Testis (tissue), 3 donors: Measurements from ENCODE around the gene EXD3. TPM values are rescaled to one million over a fixed set of nuclear protein-coding genes. Genes with fewer than 3 reads are reported as not detected.
"Not testable (repeated sequence)": the region's sequence is repeated elsewhere in the genome, so short reads cannot be mapped to it uniquely, and the experiment has no call there.

ENCODE experiments used
- DNase-seq: peaks from one replicate; pipeline ENCODE4 v3.0.0-alpha.2; 2019
- H3K27ac ChIP-seq, 2 donors: fragments of 200-600 bp; sonication (generic); one replicate each; pipeline ENCODE4 v1.5.1; 2019
- H3K27me3 ChIP-seq: fragments of 200-600 bp; sonication (generic); one replicate; pipeline ENCODE4 v1.5.1; 2019
- H3K36me3 ChIP-seq: fragments of 200-600 bp; sonication (generic); one replicate; pipeline ENCODE4 v1.5.1; 2017; ENCODE audit warnings: low read depth; ENCODE audit errors: missing control alignments
- H3K4me1 ChIP-seq: fragments of 200-600 bp; sonication (generic); one replicate; pipeline ENCODE4 v1.5.1; 2019
- H3K4me3 ChIP-seq, 2 donors: fragments of 200-600 bp; sonication (generic); one replicate each; pipeline ENCODE4 v1.5.1; 2017 to 2019
- H3K9me3 ChIP-seq: fragments of 200-600 bp; sonication (generic); one replicate; pipeline ENCODE4 v1.5.1; 2017
- POLR2A ChIP-seq: fragments of 450-650 bp; IDR thresholded peaks from one replicate; pipeline ENCODE4 v1.6.1; 2017; ENCODE audit warnings: antibody characterized with exemption, mild to moderate bottlenecking, moderate library complexity
- WGBS, 2 donors: methylation state at CpG; one replicate each; pipeline ENCODE4 v1.1.5; 2018; 5-methylcytosine and 5-hydroxymethylcytosine counted together
- intact Hi-C: fragments of 100-400 bp; cut with DNase I; formaldehyde crosslinking; loops from one replicate; pipeline ENCODE4 v1.15.1; 2023; ENCODE audit warnings: low total_unique reads
- polyA plus RNA-seq: library from polyadenylated mRNA; stranded (reverse); fragments of 350-450 nt; fragmentation: Illumina TruSeq; extraction: RNeasy Lipid Tissue Mini Kit (QIAGEN cat#74804); gene quantifications from one replicate; pipeline ENCODE4 v1.2.3, GENCODE V29; 2014; ENCODE audit warnings: low read depth, low replicate concordance; ENCODE audit not compliant: insufficient read depth
- total RNA-seq, 2 donors: library from RNA; depleted of rRNA; stranded (reverse); fragments of >200 nt; gene quantifications; one replicate each; pipeline ENCODE4 v1.2.3, GENCODE V29; 2016
- TF ChIP-seq, protein P1 (sequence below), 3 experiments: fragments of 450-650 bp in 2 of 3; fragments of 200-600 bp in 1 of 3; sonication (generic) in 1 of 3; IDR thresholded peaks; one replicate each; pipeline ENCODE4 v1.5.1; 2016 to 2019; ENCODE audit warnings: antibody characterized with exemption in 3 of 3, mild to moderate bottlenecking in 2 of 3, moderate library complexity in 1 of 3

Gene EXD3
- total and polyA plus RNA-seq, 3 donors from 2014 or later: 8.9 to 24.5 (median 15.5) TPM

DNA sequence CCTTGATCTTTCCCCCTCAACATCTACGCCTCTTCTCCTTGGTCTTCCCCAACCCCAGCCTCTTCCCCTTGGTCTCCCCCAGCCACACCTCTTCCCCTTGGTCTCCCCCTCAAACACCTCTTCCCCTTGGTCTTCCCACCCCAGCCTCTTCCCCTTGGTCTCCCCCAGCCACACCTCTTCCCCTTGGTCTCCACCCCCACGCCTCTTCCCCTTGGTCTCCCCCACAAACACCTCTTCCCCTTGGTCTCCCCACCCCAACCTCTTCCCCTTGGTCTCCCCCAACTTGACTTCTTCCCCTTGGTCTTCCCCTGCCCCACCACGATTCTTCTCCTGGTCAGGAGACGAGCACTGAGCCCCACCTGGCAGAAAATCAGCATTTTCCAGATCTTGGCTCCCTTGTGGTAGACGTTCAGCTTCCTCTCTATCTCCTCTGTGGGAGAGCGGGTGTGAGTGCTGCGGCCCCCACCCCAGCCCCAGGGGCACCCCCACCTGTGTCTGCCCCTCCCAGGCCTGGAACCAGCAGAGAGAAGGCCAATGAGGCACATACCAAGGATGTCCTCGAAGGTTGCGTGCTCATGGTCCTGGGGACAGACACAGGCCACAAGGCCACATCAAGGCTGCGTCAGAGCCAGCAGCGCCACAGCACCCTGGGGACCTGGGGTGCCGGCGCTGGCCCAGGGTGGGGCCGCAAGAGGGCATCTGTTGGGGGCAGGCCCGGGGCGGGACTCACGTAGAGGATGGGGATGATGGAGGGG, 29.2 kb upstream of the EXD3 start:
- intact Hi-C loops: no loop called here
- Histone ChIP-seq H3K36me3 (no peaks in the 10 kb centered on the region), H3K27me3 (no peaks in the 10 kb centered on the region), H3K9me3 (no peaks in the 10 kb centered on the region), H3K27ac (no peak overlapping the region), H3K4me3 (no peak overlapping the region), H3K4me1 (peaks cover 30% of the 10 kb centered on the region)
- WGBS, 2 donors: 91 to 95% methylated on average over 10 to 17 of the region's 17 CpGs
- no peak for DNase-seq
- TF ChIP-seq, protein P1, sequence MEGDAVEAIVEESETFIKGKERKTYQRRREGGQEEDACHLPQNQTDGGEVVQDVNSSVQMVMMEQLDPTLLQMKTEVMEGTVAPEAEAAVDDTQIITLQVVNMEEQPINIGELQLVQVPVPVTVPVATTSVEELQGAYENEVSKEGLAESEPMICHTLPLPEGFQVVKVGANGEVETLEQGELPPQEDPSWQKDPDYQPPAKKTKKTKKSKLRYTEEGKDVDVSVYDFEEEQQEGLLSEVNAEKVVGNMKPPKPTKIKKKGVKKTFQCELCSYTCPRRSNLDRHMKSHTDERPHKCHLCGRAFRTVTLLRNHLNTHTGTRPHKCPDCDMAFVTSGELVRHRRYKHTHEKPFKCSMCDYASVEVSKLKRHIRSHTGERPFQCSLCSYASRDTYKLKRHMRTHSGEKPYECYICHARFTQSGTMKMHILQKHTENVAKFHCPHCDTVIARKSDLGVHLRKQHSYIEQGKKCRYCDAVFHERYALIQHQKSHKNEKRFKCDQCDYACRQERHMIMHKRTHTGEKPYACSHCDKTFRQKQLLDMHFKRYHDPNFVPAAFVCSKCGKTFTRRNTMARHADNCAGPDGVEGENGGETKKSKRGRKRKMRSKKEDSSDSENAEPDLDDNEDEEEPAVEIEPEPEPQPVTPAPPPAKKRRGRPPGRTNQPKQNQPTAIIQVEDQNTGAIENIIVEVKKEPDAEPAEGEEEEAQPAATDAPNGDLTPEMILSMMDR (IDR thresholded peaks at IDR 0.05): no peak
- no peak for TF ChIP-seq POLR2A

DNA sequence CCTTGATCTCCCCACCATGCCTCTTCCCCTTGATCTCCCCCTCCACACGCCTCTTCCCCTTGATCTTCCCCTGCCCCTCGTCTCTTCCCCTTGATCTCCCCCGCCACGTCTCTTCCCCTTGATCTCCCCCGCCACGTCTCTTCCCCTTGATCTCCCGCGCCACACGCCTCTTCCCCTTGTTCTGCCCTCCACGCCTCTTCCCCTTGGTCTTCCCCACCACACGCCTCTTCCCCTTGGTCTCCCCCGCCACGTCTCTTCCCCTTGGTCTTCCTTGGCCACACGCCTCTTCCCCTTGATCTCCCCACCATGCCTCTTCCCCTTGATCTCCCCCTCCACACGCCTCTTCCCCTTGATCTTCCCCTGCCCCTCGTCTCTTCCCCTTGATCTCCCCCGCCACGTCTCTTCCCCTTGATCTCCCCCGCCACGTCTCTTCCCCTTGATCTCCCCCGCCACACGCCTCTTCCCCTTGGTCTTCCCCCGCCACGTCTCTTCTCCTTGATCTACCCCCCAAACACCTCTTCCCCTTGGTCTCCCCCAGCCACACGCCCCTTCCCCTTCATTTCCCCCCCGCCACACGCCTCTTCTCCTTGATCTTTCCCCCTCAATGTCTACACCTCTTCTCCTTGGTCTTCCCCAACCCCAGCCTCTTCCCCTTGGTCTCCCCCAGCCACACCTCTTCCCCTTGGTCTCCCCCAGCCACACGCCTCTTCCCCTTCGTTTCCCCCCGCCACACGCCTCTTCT, 28.5 kb upstream of the EXD3 start:
- intact Hi-C loops, DNase-seq, H3K9me3 ChIP-seq, H3K36me3 ChIP-seq, H3K27me3 ChIP-seq, H3K27ac ChIP-seq, H3K4me3 ChIP-seq: not testable (repeated sequence)
- H3K4me1 ChIP-seq: peaks cover 22% of the 10 kb centered on the region
- 83 to 85% methylated on average over 6 to 9 of the region's 31 CpGs for WGBS, 2 donors

DNA sequence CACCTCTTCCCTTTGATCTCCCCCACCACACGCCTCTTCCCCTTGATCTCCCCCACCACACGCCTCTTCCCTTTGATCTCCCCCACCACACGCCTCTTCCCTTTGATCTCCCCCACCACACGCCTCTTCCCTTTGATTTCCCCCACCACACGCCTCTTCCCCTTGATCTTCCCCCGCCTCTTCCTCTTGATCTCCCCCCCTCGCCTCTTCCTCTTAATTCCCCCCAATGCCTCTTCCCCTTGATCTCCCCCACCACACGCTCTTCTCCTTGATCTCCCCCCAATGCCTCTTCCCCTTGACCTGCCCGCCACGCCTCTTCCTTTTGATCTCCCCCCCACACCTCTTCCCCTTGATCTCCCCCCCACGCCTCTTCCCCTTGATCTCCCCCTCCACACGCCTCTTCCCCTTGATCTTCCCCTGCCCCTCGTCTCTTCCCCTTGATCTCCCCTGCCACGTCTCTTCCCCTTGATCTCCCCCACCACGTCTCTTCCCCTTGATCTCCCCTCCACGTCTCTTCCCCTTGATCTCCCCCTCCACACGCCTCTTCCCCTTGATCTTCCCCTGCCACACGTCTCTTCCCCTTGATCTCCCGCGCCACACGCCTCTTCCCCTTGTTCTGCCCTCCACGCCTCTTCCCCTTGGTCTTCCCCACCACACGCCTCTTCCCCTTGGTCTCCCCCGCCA, 27.7 kb upstream of the EXD3 start:
- H3K4me3 ChIP-seq, H3K9me3 ChIP-seq, H3K36me3 ChIP-seq, H3K27me3 ChIP-seq, H3K27ac ChIP-seq, DNase-seq, intact Hi-C loops: not testable (repeated sequence)
- 90 to 91% methylated on average over 8 to 24 of the region's 24 CpGs for WGBS, 2 donors
- peaks cover 15% of the 10 kb centered on the region for H3K4me1 ChIP-seq

DNA sequence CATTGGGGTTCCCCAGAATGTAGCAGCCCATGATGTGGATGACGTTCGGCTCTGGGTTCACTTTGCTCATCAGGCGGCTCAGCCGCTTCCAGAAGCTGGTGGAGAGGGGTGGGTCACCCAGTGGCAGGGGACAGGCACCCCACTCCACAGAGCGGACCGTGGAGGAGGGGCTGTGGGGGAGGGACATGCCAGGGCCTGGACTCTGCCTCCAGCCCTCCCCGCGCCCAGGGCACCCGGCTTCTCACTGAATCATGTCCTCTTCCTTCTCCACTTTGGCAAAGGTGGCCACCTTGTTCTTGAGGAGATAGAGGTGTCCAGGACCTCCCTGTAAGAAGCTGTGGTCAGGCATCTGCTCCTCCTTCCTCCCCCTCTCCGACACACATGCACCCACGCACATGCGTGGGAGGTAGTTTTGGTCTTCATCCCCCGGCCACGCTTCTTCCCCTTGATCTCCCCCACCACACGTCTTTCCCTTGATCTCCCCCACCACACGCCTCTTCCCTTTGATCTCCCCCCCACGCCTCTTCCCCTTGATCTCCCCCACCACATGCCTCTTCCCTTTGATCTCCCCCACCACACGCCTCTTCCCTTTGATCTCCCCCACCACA, 27.1 kb upstream of the EXD3 start:
- peaks cover 8% of the 10 kb centered on the region for H3K4me1 ChIP-seq
- 77 to 84% methylated on average over 16 to 17 of the region's 18 CpGs for WGBS, 2 donors
- intact Hi-C loops: no loop called here

DNA sequence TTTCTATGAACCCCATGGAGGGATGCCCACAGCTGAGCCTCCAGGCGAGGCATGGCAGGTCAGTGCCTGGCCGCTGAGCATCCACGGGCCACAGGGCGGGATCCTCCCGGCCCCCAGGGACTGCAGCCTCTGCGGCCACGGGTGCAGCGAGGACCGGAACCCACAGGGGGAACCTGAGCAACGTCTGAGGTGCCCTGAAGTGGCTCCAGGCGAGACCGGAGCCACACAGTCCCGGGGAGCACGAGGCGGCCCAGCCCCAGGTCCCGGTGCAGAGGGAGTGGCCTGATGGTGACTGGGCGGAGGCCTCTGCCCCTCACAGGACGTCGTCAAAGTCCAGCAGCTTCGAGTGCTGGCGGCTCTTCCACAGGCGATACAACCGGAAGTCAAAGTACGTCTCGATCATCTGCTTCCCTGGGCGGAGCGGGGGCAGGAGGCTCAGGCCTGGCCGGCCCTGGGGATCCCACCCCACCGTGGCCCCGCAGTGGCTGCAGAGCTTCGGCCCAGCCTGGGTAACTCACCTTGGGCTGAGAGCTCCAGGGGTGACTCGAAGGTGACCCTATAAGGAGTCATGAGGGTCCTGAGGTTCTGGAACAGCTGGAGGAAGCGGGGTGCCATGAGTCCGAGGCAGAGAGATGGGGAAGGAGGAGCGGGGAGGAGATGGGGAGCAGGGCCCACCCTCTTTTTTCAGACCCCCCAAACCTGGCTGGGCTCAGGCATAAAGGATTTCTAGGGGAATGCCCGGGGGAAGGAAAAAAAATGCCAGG, 26.3 kb upstream of the EXD3 start:
- no peak for DNase-seq
- Histone ChIP-seq H3K36me3 (no peaks in the 10 kb centered on the region), H3K4me1 (peaks cover under 1% of the 10 kb centered on the region), H3K4me3 (no peak overlapping the region), H3K27me3 (no peaks in the 10 kb centered on the region), H3K9me3 (no peaks in the 10 kb centered on the region), H3K27ac (no peak overlapping the region)
- intact Hi-C loops: no loop called here
- 86 to 94% methylated on average over 11 to 36 of the region's 36 CpGs for WGBS, 2 donors
- TF ChIP-seq, protein P1 (IDR thresholded peaks at IDR 0.05): no peak
- TF ChIP-seq POLR2A: no peak

More for the DNA sequence above, 27.1 kb upstream of the EXD3 start:
- no peaks in the 10 kb centered on the region for H3K36me3 ChIP-seq
- no peaks in the 10 kb centered on the region for H3K27me3 ChIP-seq
- H3K27ac ChIP-seq: no peak overlapping the region
- no peak for TF ChIP-seq POLR2A
- TF ChIP-seq, protein P1 (IDR thresholded peaks at IDR 0.05): no peak
- H3K4me3 ChIP-seq: no peak overlapping the region
- DNase-seq: no peak
- no peaks in the 10 kb centered on the region for H3K9me3 ChIP-seq
